ENCODE data around the gene SEBOX. TPM values are rescaled to one million over a fixed set of nuclear protein-coding genes. Genes with fewer than 3 reads are reported as not detected.

The SEBOX gene
- total and polyA plus RNA-seq, 2 of the 8 experiments (the other 6 are each of a cell fraction or from before 2014, with no cell fraction given), result not detected

DNA sequence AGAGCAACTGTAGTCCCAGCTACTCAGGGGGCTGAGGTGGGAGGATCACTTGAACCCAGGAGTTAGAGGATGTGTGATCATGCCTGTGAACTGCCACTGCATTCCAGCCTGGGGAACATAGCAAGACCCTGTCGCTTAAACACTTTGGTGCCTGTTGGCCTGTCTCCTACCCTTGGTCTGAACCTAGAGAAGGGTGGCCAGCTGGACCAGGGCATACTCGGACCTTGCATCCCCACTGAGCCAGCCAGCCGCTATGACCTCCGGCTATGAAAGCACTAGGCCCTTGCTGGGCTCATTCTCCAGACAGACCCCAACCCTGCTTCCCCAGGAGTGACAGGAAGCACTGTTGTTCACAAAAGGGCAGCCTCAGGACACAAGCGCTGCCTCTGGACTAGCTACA lies 34.3 kb downstream of the SEBOX start (continued):
- TF ChIP-seq, protein P1, sequence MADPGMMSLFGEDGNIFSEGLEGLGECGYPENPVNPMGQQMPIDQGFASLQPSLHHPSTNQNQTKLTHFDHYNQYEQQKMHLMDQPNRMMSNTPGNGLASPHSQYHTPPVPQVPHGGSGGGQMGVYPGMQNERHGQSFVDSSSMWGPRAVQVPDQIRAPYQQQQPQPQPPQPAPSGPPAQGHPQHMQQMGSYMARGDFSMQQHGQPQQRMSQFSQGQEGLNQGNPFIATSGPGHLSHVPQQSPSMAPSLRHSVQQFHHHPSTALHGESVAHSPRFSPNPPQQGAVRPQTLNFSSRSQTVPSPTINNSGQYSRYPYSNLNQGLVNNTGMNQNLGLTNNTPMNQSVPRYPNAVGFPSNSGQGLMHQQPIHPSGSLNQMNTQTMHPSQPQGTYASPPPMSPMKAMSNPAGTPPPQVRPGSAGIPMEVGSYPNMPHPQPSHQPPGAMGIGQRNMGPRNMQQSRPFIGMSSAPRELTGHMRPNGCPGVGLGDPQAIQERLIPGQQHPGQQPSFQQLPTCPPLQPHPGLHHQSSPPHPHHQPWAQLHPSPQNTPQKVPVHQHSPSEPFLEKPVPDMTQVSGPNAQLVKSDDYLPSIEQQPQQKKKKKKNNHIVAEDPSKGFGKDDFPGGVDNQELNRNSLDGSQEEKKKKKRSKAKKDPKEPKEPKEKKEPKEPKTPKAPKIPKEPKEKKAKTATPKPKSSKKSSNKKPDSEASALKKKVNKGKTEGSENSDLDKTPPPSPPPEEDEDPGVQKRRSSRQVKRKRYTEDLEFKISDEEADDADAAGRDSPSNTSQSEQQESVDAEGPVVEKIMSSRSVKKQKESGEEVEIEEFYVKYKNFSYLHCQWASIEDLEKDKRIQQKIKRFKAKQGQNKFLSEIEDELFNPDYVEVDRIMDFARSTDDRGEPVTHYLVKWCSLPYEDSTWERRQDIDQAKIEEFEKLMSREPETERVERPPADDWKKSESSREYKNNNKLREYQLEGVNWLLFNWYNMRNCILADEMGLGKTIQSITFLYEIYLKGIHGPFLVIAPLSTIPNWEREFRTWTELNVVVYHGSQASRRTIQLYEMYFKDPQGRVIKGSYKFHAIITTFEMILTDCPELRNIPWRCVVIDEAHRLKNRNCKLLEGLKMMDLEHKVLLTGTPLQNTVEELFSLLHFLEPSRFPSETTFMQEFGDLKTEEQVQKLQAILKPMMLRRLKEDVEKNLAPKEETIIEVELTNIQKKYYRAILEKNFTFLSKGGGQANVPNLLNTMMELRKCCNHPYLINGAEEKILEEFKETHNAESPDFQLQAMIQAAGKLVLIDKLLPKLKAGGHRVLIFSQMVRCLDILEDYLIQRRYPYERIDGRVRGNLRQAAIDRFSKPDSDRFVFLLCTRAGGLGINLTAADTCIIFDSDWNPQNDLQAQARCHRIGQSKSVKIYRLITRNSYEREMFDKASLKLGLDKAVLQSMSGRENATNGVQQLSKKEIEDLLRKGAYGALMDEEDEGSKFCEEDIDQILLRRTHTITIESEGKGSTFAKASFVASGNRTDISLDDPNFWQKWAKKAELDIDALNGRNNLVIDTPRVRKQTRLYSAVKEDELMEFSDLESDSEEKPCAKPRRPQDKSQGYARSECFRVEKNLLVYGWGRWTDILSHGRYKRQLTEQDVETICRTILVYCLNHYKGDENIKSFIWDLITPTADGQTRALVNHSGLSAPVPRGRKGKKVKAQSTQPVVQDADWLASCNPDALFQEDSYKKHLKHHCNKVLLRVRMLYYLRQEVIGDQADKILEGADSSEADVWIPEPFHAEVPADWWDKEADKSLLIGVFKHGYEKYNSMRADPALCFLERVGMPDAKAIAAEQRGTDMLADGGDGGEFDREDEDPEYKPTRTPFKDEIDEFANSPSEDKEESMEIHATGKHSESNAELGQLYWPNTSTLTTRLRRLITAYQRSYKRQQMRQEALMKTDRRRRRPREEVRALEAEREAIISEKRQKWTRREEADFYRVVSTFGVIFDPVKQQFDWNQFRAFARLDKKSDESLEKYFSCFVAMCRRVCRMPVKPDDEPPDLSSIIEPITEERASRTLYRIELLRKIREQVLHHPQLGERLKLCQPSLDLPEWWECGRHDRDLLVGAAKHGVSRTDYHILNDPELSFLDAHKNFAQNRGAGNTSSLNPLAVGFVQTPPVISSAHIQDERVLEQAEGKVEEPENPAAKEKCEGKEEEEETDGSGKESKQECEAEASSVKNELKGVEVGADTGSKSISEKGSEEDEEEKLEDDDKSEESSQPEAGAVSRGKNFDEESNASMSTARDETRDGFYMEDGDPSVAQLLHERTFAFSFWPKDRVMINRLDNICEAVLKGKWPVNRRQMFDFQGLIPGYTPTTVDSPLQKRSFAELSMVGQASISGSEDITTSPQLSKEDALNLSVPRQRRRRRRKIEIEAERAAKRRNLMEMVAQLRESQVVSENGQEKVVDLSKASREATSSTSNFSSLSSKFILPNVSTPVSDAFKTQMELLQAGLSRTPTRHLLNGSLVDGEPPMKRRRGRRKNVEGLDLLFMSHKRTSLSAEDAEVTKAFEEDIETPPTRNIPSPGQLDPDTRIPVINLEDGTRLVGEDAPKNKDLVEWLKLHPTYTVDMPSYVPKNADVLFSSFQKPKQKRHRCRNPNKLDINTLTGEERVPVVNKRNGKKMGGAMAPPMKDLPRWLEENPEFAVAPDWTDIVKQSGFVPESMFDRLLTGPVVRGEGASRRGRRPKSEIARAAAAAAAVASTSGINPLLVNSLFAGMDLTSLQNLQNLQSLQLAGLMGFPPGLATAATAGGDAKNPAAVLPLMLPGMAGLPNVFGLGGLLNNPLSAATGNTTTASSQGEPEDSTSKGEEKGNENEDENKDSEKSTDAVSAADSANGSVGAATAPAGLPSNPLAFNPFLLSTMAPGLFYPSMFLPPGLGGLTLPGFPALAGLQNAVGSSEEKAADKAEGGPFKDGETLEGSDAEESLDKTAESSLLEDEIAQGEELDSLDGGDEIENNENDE (IDR thresholded peaks at IDR 0.05; ENCODE audit: insufficient replicate concordance, low read length), result no peak
- TF ChIP-seq, protein P2, sequence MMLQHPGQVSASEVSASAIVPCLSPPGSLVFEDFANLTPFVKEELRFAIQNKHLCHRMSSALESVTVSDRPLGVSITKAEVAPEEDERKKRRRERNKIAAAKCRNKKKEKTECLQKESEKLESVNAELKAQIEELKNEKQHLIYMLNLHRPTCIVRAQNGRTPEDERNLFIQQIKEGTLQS (IDR thresholded peaks at IDR 0.05; ENCODE audit: insufficient read depth, low read depth, low read length), result no peak
- no peak for TF ChIP-seq SIRT6 (IDR thresholded peaks at IDR 0.05; ENCODE audit: low read length)
- no peak for TF ChIP-seq TAF7 (optimal IDR thresholded peaks at IDR 0.05; ENCODE audit: borderline replicate concordance, low read depth, low read length)
- no peak for TF ChIP-seq CEBPB (IDR thresholded peaks at IDR 0.05; ENCODE audit: low read depth, low read length)
- TF ChIP-seq, protein P3, sequence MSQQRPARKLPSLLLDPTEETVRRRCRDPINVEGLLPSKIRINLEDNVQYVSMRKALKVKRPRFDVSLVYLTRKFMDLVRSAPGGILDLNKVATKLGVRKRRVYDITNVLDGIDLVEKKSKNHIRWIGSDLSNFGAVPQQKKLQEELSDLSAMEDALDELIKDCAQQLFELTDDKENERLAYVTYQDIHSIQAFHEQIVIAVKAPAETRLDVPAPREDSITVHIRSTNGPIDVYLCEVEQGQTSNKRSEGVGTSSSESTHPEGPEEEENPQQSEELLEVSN (IDR thresholded peaks at IDR 0.05), result no peak
- no peak for TF ChIP-seq YY1 (IDR thresholded peaks at IDR 0.05; ENCODE audit: low read depth, low read length)
